BJ (cell line): ENCODE data around the gene THEM4. TPM values are rescaled to one million over a fixed set of nuclear protein-coding genes. Genes with fewer than 3 reads are reported as not detected.
"Not testable (repeated sequence)": the region's sequence is repeated elsewhere in the genome, so short reads cannot be mapped to it uniquely, and the experiment has no call there.

Experiments used
- CTCF ChIA-PET: fragments of 350-600 bp; formaldehyde crosslinking; extraction: SDS; loops from one replicate; lab custom pipeline; 2021; ENCODE audit warnings: antibody characterized with exemption, inconsistent platforms; lab: Yijun Ruan, JAX
- POLR2A ChIA-PET: fragments of 300-600 bp; sonication (Branson Sonifier 250); formaldehyde crosslinking; extraction: SDS; loops from one replicate; lab custom pipeline; 2021; ENCODE audit warnings: antibody characterized with exemption; lab: Charles Lee
- DNase-seq: peaks from one replicate; pipeline ENCODE4 v3.0.0-alpha.2; 2011; ENCODE audit warnings: low read depth
- H3K27me3 ChIP-seq: 2 replicates; pipeline ENCODE4 v1.6.0; 2011; ENCODE audit warnings: low read length; ENCODE audit not compliant: control insufficient read depth, insufficient read depth
- H3K36me3 ChIP-seq: 2 replicates; pipeline ENCODE4 v1.5.1; 2011; ENCODE audit warnings: low read length; ENCODE audit not compliant: control insufficient read depth, insufficient read depth
- H3K4me3 ChIP-seq: 2 replicates; pipeline ENCODE4 v1.5.1; 2011; ENCODE audit warnings: low read depth, mild to moderate bottlenecking, control low read depth, low read length
- CTCF ChIP-seq: IDR thresholded peaks from 2 replicates; pipeline ENCODE4 v1.5.1; 2011; ENCODE audit warnings: low read depth, mild to moderate bottlenecking, control low read depth, inconsistent platforms, low read length, moderate library complexity; ENCODE audit not compliant: insufficient read depth
- polyA plus RNA-seq: library from polyadenylated mRNA; depleted of rRNA; stranded (reverse); fragments of >200 nt; gene quantifications from 2 replicates; pipeline ENCODE4 v1.2.3, GENCODE V29; 2011

The THEM4 gene
- polyA plus RNA-seq, 1 experiment = 11.7 TPM

- no peak for DNase-seq
- H3K36me3 ChIP-seq = no peaks in the 10 kb centered on the region
- no peak for TF ChIP-seq CTCF
- POLR2A ChIA-PET = no interaction called here
- no peaks in the 10 kb centered on the region for H3K27me3 ChIP-seq
- CTCF ChIA-PET = interaction anchor here (1.0 to 1.4 kb wide), 2 partner anchors 84 to 1652 kb away, joined by 3 to 4 read pairs; no protein-coding TSS in a partner anchor
- H3K4me3 ChIP-seq = no peak overlapping the region
Measured at GRCh38 chr1:151905070-151905442, 4.3 kb downstream of the THEM4 start.

GRCh38 chr1:151902858-151903257 is 6.5 kb downstream of the THEM4 start:
- CTCF ChIA-PET = interaction anchor here (1.2 kb wide), 1 partner anchor 14 kb away, joined by 4 read pairs; no protein-coding TSS in a partner anchor
- POLR2A ChIA-PET = no interaction called here
- TF ChIP-seq CTCF = no peak
- H3K36me3 ChIP-seq = no peaks in the 10 kb centered on the region
- no peaks in the 10 kb centered on the region for H3K27me3 ChIP-seq
- no peak for DNase-seq
- no peak overlapping the region for H3K4me3 ChIP-seq

- H3K36me3 ChIP-seq, H3K27me3 ChIP-seq, H3K4me3 ChIP-seq, DNase-seq, POLR2A ChIA-PET: not testable (repeated sequence)
- CTCF ChIA-PET = interaction anchor here (1.0 kb wide), 1 partner anchor 101 kb away, joined by 4 read pairs; no protein-coding TSS in a partner anchor
Measured at GRCh38 chr1:151900804-151901203, 8.5 kb downstream of the THEM4 start.

GRCh38 chr1:151898519-151898991 is 10.8 kb downstream of the THEM4 start:
- ChIA-PET POLR2A (no interaction called here), CTCF (interaction anchor here (0.8 to 3.0 kb wide), 4 partner anchors 10 to 114 kb away, joined by 3 to 13 read pairs (median 5); partner anchors contain the start of gene THEM4)
- TF ChIP-seq CTCF = no peak
- Histone ChIP-seq H3K27me3 (no peaks in the 10 kb centered on the region), H3K4me3 (no peak overlapping the region), H3K36me3 (no peaks in the 10 kb centered on the region)
- no peak for DNase-seq

GRCh38 chr1:151897991-151898431 is 11.3 kb downstream of the THEM4 start:
- ChIA-PET POLR2A (no interaction called here), CTCF (interaction anchor here (0.8 to 3.0 kb wide), 5 partner anchors 9 to 115 kb away, joined by 3 to 13 read pairs (median 3); partner anchors contain the start of gene THEM4)
- no peak for TF ChIP-seq CTCF
- no peak for DNase-seq
- no peaks in the 10 kb centered on the region for H3K36me3 ChIP-seq
- no peak overlapping the region for H3K4me3 ChIP-seq
- H3K27me3 ChIP-seq = no peaks in the 10 kb centered on the region
